Stomach (tissue), 4 donors: ENCODE measurements around the gene EPB41L3.

Experiments
- CTCF ChIP-seq, 7 experiments: fragments of 450-650 bp in 4 of 7; fragments of 200-600 bp in 3 of 7; sonication (generic) in 3 of 7; IDR thresholded peaks; one replicate each; pipeline ENCODE4 v1.5.1; 2016 to 2019; ENCODE audit warnings: antibody characterized with exemption in 7 of 7, control low read depth in 2 of 7, mild to moderate bottlenecking in 1 of 7
- EP300 ChIP-seq: sonication (generic); formaldehyde crosslinking; IDR thresholded peaks from one replicate; pipeline ENCODE4 v1.6.1; 2017; ENCODE audit warnings: antibody characterized with exemption
- POLR2A ChIP-seq, 4 donors: fragments of 450-650 bp; IDR thresholded peaks; one replicate each; pipeline ENCODE4 v1.6.1; 2016; ENCODE audit warnings: antibody characterized with exemption in 4 of 4, control low read depth in 2 of 4, mild to moderate bottlenecking in 1 of 4, moderate library complexity in 1 of 4
- POLR2AphosphoS5 ChIP-seq, 3 donors: sonication (generic); formaldehyde crosslinking; IDR thresholded peaks; one replicate each; pipeline ENCODE4 v1.6.1; 2016; ENCODE audit warnings: antibody characterized with exemption in 3 of 3

DNA sequence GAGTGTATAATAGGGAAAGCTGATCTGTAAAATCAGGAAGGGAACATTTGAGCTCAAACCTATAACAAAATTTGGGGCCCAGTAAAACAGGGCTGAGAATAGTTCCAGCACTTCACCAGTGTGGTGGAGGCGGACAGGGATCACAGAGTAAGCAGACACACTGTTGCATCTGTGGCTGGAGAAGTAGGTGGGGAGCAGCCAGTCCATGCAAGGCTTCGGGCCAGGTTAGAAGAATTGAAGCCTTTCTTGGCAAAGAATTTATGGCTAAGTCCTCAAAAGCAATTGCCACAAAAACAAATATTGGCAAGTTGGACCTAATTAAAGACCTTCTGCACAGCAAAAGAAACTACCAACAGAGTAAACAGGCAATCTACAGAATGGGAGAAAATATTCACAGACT, 154.4 kb downstream of the EPB41L3 start:
- TF ChIP-seq CTCF (IDR thresholded peaks at IDR 0.05), result no peak
- TF ChIP-seq POLR2A (IDR thresholded peaks at IDR 0.05), result no peak
- no peak for TF ChIP-seq POLR2AphosphoS5 (IDR thresholded peaks at IDR 0.05)
- no peak for TF ChIP-seq EP300
